ENCODE results near the gene LEP.

Gene LEP

DNA sequence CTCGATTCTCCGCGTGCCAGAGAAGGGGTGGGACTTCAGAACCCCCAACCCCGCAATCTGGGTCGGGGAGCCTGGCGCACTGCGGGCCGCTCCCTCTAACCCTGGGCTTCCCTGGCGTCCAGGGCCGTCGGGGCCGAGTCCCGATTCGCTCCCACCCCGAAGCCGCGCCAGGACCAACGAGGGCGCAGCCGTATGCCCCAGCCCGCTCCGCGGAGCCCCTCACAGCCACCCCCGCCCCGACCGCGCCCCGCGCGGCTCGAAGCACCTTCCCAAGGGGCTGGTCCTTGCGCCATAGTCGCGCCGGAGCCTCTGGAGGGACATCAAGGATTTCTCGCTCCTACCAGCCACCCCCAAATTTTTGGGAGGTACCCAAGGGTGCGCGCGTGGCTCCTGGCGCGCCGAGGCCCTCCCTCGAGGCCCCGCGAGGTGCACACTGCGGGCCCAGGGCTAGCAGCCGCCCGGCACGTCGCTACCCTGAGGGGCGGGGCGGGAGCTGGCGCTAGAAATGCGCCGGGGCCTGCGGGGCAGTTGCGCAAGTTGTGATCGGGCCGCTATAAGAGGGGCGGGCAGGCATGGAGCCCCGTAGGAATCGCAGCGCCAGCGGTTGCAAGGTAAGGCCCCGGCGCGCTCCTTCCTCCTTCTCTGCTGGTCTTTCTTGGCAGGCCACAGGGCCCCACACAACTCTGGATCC, at the start of gene LEP:
Gene LEP, plus strand, starts transcription at position 583 of the 691 bp plus-strand sequence. CDS start 10,741 bp downstream, outside the sequence.
- no peak for DNase-seq

- no peak for DNase-seq
Measured at GRCh38 chr7:128192497-128193142, 48.5 kb upstream of the LEP start.

- DNase-seq: no peak
Measured at GRCh38 chr7:128194533-128195282, 46.4 kb upstream of the LEP start.

DNA sequence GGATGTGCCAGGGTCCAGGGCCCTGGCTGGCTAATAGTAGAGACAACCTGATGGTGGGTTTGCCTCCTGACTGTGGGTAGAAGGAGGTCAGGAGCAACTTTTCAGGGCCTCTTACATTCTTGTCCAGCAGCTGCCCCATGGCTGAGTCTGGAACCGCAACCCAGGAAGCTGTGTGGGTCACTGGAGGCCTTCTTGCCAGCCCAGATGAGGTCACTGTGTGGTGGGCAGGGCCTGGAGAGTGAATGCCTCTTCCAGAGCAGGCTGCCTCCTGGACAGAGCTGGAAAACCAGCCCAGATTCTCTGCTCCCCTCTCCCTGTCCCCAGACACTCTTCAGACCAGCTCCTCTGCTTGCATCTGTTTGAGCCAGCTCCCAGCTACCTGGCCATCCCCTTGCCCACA, 43.5 kb upstream of the LEP start:
- DNase-seq: no peak

DNA sequence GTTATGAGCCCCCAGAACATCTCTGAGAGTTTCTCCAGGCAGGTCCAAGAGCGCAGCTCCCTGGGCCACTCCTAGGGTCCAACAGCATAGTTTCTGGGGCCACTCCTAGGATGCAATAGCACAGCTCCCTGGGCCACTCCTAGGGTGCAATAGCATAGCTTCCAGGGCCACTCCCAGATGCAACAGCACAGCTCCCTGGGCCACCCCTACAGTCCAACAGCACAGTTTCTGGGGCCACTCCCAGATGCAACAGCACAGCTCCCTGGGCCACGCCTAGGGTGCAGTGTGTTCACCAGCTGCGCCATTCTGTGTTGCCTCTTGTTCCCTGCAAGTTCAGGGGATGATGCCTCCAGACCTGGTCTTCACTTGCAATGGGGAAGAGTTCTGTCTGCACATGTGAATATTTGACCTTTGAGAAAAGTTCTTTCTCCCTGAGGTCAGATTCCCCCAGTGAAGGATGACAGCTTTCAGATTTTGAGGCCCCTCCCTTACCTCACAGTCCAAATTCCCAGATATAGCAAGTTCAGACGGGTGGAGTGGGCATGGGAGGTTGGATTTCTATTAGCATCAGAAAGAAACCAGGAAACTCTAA, 43.0 kb upstream of the LEP start:
- no peak for DNase-seq

DNA sequence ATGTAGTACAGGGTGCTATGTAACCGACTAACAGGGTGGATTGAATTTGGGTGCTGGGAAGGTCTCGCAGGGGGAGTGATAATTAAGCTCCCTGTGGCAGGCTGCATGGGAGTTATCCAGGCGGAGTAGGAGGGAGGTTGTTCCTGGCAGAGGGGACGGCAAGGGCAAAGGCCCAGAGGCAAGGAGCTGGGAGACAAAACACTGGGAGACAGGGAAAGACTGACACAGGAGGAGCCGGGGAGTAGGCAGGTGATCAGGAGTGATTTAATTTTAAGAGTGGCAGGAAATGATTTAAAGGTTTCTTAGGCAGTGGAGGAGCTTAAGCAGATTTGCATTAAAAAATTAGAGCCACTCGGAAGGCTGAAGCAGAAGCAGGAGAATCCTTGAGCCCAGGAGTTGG, 40.7 kb upstream of the LEP start:
- no peak for DNase-seq

DNA sequence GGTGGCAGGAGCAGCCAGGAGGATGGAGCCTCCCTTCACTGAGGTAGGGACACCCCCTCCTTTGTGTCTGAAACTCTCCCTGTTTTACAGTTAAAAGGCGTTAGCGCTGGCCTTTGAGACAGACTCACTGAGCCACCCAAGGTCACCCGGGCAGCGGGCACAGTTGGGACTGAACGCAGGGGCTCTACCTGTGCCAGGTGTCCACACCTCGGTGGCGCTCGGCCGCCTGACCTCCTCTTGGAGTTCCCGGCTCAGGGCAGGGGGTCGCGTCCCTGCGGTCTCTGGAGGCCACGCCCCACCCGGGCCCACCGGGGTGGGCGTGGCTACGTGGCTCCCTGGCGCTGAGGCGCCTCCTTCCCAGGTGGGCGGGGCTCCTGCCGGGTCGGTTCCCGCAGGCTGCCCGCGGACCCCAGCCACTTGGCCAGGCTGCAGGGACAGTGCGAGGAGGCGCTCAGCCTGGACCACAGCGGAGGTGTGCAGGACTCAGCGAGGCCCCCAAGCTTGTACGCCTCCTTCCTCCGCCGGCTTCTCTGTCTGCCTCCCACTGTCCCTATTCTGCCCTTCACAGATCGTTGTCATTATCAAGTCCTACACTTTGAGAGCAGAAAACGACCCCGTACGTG, 39.9 kb upstream of the LEP start:
- DNase-seq: no peak

- no peak for DNase-seq
Measured at GRCh38 chr7:128201690-128202085, 39.4 kb upstream of the LEP start.

GRCh38 chr7:128202287-128202957, 38.7 kb upstream of the LEP start:
- DNase-seq: no peak

- DNase-seq: no peak
Measured at GRCh38 chr7:128203047-128203491, 38.0 kb upstream of the LEP start.

DNA sequence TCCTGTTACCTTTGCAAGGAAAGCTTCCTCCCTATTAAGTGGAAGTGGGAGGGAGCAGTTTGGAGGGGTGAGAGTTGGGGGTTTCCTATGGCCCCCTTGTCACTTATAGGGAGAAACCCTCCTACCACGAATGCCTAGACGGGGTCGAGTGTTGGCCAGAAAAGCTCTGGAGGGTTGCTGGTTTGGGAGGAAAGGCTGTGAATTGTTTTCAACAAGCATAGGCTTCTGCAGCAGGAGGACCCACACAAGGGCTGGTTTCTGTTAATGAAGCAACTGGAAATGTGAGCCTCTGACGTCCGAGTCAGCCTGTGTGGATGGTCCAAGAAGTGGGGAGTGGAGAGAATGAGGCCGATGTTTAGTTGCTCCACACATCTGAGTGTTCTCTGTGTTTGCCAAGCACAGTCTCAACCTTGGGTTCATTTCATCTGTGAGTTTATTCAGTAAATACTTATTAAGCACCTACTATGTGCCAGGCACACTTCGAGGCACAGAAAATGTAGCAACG, 37.3 kb upstream of the LEP start:
- DNase-seq: no peak

- DNase-seq: no peak
Measured at GRCh38 chr7:128204455-128204854, 36.6 kb upstream of the LEP start.

DNA sequence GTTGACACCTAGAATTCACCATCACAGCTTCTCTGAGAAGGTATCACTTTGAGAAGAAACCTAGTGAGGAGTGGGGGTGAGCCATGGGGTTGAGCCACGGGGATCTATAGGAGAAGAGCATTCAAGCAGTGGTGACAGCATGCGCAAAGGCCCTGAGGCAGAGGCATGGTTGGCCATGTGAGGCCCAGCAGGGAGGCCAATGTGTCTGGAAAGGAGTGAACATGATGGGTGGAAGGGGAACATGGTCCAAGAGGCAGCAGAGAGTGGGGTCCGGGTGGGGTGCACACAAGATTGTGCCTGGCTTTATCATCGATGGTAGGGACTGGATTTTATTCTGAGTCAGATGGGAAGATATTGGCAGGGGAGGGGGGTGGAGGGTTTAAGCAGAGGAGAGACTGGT, 36.0 kb upstream of the LEP start:
- DNase-seq: no peak

- DNase-seq: no peak
Measured at GRCh38 chr7:128206017-128206746, 34.9 kb upstream of the LEP start.

DNA sequence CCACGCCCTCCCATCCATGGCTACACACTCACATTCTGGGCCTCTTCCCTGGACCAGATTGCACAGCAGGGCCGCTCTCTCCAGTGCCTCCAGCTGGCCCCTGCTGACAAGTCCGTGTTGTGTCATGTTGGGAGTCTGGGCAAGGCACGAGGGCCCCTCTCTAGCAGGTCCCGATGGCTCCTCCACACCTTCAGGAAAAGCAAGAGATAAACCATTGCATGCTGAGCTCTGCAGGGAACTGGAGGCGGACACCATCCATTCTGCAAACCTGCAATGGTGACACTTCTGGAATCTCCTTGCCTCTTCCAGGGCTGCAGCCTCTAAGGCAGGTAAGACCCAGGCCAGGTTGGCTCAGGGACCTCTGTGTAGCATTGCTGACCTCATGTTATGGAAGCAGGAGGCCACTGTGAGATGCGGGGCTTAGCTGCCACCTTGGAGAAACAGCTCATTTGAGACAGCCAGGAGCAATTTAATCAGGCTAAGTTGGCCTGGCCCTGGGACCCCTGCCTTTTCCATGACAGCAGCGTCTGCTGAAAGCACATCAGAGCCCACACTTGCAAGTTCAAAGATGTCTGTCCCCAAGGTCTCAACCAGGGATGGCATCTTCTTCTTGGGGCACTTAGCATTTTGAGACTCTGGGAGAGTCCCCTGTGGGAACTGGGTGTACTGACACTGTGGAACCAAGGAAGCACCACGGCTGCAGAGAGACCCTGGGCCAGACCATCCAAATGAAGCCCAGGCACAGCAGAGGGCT, 34.2 kb upstream of the LEP start:
- DNase-seq: no peak

- DNase-seq: no peak
Measured at GRCh38 chr7:128207609-128208008, 33.5 kb upstream of the LEP start.

DNA sequence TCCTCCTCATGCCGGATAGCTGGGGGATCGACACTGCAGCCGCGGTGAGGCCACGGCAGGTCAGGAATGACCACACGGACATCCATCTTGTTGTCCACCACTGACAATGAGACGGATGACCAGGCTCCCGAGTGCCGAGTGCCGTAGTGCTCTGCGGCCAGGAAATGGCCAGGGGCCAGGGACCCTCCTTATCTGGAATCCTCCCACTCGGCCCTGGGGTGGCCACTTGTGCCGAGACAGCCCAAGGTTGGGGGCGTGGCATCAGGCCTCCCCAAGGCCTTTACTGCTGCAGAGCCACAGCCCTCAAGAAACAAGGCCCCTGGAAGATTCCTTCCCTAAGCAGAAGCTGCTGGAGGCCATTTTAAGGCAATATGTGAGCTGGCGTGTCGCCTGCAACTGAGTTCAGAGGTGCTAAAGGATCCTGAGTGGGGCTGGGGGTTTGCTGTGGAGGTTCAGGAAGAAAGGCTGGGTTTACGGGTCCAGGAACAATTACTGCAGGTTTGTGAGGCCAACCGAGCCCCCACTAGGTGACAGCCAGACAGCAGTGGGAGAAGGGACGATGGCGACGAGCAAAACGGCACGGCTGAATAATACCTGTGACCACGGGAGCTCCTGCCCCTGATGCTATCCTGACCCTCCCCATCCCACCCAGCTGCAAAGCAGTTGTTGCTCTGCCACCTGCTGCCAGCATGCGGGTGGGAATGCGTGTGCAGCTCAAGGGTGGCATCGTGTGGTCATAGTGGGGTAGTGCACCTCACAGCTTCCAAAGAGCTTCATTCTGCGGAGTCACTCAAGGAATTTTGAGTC, 31.6 kb upstream of the LEP start:
- DNase-seq: peak; percentile 49

GRCh38 chr7:128210036-128210347, 31.1 kb upstream of the LEP start:
- DNase-seq: no peak

DNA sequence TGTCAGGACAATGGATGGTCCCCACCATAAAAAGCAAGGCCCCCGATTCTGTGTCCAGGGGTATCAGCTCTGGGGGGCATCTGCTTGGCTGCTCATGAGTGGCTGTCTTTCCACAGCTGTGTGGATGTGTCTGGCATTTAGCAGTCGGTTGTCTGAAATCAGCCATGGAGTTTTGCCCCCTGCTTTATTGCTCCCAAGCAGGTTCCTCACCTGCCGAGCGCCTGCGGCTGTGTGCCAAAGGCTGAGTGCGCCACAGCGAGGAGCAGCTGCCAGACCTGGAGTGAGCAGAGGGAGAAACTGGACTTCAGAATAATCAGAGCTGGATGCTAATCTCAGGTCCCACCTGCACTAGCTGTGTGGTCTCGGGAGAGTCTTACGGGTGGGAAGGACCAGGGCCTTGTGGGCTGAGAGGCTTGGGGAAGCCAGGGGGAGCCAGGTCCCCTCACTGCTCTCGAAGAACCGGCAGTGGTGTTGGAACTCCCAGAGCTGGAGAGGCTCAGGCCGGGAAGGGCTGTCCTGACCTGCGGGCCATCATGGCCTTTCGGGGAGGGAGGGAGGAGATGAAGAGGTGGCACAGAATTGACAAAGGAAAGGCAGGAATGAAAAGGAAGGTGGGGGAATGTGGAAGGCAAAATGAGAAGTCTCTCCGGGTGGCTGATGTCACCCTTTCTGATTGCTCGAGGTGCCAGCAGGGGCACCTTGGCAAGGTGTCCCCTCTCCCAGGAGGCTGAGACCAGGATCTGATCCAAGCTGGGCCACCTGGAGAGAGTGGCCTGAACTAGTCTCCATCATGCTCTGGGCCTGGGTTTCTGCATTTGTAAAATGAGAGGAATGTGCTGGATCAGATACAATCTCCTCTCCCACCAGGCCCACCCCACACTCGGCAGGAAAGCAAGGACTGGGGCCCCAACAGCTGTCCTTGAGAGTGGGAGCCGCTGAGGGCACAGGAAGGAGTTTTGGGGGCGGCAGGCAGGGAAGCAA, 30.2 kb upstream of the LEP start:
- DNase-seq: no peak

Measured in NCI-H526 treated with DMSO at 0.1 percent for 48 hours (cell line).